ENCODE measurements around the gene POLA1. TPM values are rescaled to one million over a fixed set of nuclear protein-coding genes. Genes with fewer than 3 reads are reported as not detected.

The POLA1 gene
- total RNA-seq, 2 donors from 2014 or later: 7.7 to 8.7 TPM

DNA sequence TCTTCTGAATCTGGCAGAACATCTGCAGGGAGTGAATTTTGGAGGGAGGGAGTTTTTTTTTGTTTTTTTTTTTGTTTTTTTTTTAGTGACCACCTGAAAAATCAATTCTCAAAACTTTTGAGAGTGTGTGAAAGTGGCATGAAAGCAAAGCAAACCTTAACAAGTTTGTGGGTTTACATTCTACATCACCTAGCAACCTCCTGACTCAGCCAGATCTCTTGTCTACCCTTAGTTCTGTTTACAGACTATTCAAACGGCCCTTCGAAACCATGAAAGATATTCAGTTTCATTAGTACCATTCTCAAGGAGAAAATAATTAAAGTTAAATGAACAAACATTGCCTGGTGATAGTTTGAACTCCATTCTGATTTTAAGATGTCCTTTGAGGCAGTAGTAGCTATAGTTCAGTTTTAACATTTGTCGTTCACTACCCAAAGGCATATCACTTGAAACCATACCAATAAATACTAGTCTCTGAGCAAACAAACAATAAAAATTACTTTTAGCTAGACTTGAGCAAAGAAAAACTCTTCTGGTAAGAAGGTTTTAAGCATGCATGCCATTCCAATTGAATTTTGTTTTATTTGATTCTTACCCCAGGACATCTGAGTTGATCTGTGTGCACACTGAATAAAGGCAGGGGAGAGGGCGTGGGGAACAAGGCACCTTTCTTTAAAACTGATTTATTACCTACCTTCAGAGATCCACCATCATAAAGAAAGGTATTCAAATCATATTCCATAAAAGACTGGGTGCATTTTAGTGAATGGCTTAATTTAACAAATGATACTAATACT lies 184.3 kb downstream of the POLA1 start:
- no peak overlapping the region for H3K27ac Mint-ChIP-seq

DNA sequence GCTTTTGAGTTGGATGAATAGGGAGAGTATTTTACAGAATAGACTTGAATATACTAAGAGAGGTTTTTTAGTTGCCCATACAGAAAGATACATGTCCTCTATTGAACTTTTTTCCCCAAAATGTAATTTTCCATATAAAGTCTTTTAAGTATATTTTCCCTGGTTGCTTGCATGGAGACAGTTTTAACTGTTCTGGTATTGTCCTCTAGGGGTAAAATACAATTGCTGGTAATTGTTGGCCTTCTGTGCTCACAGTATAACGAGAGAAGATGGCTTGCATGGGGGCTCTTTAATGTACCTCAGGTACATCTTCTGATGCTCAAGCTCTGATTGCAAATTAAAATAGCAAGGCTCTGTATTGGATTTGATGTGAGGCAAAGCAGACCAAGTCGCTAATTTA lies 186.0 kb downstream of the POLA1 start:
- Mint-ChIP-seq H3K4me1 (peaks cover 3% of the 10 kb centered on the region), H3K4me3 (no peak overlapping the region), H3K36me3 (ENCODE audit: low read depth) (peaks cover 3% of the 10 kb centered on the region), H3K27me3 (no peaks in the 10 kb centered on the region), H3K27ac (no peak overlapping the region)
- no peak for DNase-seq
- ATAC-seq: no peak
- H3K9me3 ChIP-seq (ENCODE audit: control insufficient read depth, low read length, poor library complexity, severe bottlenecking): no peaks in the 10 kb centered on the region

More for the DNA sequence above, 184.3 kb downstream of the POLA1 start:
- no peak for DNase-seq
- no peak overlapping the region for H3K4me3 Mint-ChIP-seq
- no peaks in the 10 kb centered on the region for H3K9me3 ChIP-seq (ENCODE audit: control insufficient read depth, low read length, poor library complexity, severe bottlenecking)
- no peaks in the 10 kb centered on the region for H3K27me3 Mint-ChIP-seq
- peaks cover 3% of the 10 kb centered on the region for H3K36me3 Mint-ChIP-seq (ENCODE audit: low read depth)
- H3K4me1 Mint-ChIP-seq: peaks cover 3% of the 10 kb centered on the region
- no peak for ATAC-seq

DNA sequence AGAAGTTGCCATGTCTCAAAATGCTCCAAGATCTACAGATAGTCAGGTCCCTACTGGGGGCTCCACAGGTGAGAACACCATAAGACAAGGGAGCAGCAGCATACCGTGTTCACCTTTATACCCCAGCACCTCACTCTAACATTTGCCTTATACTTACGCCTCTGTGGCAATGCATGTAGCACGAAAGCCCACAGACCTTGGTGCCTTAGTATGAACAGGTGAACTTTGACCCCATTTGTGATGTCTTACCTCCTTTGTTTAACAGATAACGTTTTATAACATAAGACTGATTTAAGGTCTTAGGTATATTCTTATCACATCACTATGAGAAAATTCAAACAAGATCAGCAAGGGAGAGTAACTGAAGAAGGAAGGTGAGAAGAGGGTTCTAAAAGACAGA lies 193.2 kb downstream of the POLA1 start:
- Mint-ChIP-seq H3K36me3 (ENCODE audit: low read depth) (peaks cover 2% of the 10 kb centered on the region), H3K4me3 (no peak overlapping the region), H3K27ac (no peak overlapping the region), H3K27me3 (no peaks in the 10 kb centered on the region), H3K4me1 (peaks cover 2% of the 10 kb centered on the region)
- ATAC-seq (no peak), DNase-seq (no peak)
- no peaks in the 10 kb centered on the region for H3K9me3 ChIP-seq (ENCODE audit: control insufficient read depth, low read length, poor library complexity, severe bottlenecking)

DNA sequence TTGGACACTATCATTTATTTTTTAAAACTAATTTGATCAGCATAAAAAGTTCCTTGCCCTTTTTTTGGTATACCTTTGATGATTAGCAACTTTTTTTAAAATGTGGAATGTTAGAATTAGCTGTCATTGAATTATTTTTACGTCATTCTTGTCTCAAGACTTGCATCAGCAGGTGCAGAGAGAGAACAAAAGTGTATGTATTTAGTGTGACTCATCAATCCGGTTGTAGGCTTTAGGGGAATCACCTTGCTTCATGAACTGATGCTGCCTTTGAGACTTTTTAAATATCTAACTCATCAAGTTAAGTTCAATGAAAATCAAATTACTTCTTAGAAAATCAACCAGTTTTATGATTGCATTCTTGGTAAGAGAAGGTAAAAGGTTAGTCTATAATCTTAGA lies 197.0 kb downstream of the POLA1 start:
- H3K4me1 Mint-ChIP-seq: no peaks in the 10 kb centered on the region
- H3K27ac Mint-ChIP-seq: no peak overlapping the region
- H3K9me3 ChIP-seq (ENCODE audit: control insufficient read depth, low read length, poor library complexity, severe bottlenecking): no peaks in the 10 kb centered on the region
- H3K4me3 Mint-ChIP-seq: no peak overlapping the region
- DNase-seq (no peak), ATAC-seq (no peak)
- H3K27me3 Mint-ChIP-seq: no peaks in the 10 kb centered on the region
- H3K36me3 Mint-ChIP-seq (ENCODE audit: low read depth): peaks cover 2% of the 10 kb centered on the region

DNA sequence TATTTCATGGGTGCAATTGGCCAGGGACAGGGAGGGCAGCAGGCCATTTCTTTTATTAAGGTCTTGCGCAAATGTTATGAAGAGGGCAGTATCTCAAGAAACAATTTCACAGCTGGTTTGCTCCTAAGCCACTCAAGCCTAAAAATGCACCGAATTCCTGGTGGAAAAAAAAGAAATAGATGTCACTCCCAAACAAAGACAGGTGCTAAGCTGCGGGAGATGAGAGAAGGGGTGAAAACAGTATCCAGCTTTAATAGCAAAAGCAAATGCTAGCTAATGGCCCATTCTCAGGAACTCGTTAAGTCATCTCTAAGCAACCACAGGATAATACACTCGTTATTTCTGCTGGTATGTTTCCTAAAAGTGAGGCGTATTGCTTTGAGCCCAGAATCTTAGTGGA lies 205.7 kb downstream of the POLA1 start:
- H3K4me3 Mint-ChIP-seq: no peak overlapping the region
- no peaks in the 10 kb centered on the region for H3K9me3 ChIP-seq (ENCODE audit: control insufficient read depth, low read length, poor library complexity, severe bottlenecking)
- no peaks in the 10 kb centered on the region for H3K36me3 Mint-ChIP-seq (ENCODE audit: low read depth)
- no peak for DNase-seq
- no peaks in the 10 kb centered on the region for H3K27me3 Mint-ChIP-seq
- no peak for ATAC-seq
- no peak overlapping the region for H3K27ac Mint-ChIP-seq
- H3K4me1 Mint-ChIP-seq: no peaks in the 10 kb centered on the region

DNA sequence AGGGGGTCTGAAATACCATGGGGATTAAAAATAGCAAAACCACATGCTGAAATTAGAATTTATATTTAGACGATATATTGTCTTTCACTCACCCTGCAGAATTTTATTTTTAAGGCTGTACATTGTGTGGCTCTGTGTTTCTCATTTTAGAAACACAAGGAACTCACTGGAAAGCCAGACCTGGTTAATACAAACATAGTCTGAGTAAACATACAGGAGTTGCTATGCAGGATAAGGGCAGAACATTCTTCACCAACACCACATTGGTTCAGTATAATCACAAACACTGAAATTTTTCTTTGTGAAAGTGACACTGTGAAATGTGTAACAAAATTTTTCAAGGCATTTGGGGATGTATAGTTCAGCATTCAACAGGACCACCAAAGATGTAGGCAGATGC lies 206.5 kb downstream of the POLA1 start:
- ATAC-seq (no peak), DNase-seq (no peak)
- Mint-ChIP-seq H3K27ac (no peak overlapping the region), H3K36me3 (ENCODE audit: low read depth) (no peaks in the 10 kb centered on the region), H3K27me3 (no peaks in the 10 kb centered on the region), H3K4me1 (no peaks in the 10 kb centered on the region), H3K4me3 (no peak overlapping the region)
- H3K9me3 ChIP-seq (ENCODE audit: control insufficient read depth, low read length, poor library complexity, severe bottlenecking): no peaks in the 10 kb centered on the region

DNA sequence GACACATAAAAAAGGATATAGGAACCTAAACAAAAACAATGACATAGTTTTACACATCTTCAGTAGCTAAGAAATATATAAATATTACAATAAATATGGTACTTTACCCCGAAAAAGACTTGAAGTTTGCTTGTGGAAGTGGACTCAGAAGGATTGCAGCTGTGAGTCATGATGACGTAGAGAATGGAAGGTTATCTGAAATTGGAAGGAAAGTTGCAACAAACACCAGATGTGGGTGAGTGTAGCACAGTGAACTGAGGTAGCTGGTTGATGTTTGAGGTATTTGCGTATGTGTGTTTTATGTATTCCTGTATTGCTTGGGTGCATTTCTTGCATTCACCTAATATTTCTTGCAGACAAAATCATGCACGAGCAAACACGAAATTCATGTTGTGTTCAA lies 209.1 kb downstream of the POLA1 start:
- no peak overlapping the region for H3K27ac Mint-ChIP-seq
- ATAC-seq (no peak), DNase-seq (no peak)
- H3K27me3 Mint-ChIP-seq: no peaks in the 10 kb centered on the region
- no peaks in the 10 kb centered on the region for H3K36me3 Mint-ChIP-seq (ENCODE audit: low read depth)
- no peak overlapping the region for H3K4me3 Mint-ChIP-seq
- no peaks in the 10 kb centered on the region for H3K9me3 ChIP-seq (ENCODE audit: control insufficient read depth, low read length, poor library complexity, severe bottlenecking)
- no peaks in the 10 kb centered on the region for H3K4me1 Mint-ChIP-seq

DNA sequence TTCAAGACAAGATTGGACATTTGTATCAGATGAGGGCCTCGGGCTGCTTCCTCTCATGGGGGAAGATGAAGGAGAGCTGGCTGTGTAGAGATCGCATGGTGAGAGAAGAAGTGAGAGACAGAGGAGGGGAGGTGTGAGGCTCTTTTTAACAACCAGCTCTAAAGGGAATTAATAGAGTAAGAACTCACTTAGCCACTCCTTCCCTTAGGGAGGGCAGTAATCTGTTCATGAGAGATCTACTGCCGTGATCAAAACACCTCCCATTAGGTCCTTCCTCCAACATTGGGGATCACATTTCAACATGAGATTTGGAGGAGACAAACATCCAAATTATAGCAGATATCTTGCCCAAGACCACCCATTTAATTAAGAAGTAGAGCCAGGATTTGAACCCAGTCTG lies 225.0 kb downstream of the POLA1 start:
- H3K9me3 ChIP-seq (ENCODE audit: control insufficient read depth, low read length, poor library complexity, severe bottlenecking): no peaks in the 10 kb centered on the region
- Mint-ChIP-seq H3K36me3 (ENCODE audit: low read depth) (no peaks in the 10 kb centered on the region), H3K4me3 (no peak overlapping the region), H3K4me1 (no peaks in the 10 kb centered on the region), H3K27me3 (no peaks in the 10 kb centered on the region), H3K27ac (no peak overlapping the region)
- ATAC-seq (no peak), DNase-seq (no peak)

DNA sequence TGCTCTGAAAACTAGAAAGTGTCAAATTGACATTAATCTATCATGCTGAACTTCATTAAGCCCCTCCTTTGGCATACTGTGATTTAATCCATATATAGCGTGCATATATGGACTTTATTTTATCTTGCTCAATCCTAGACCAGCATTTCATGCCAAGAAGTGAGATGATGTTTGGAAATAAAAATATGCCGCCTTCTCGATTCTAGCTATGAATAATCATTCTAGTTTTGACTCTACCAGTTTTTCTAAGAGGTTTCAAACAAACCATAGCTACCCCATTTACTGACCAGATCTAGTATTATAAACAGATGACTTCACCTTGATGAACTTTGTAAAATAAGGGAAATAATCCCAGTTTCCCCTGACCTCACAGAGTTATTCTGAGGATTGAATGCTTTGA lies 227.1 kb downstream of the POLA1 start:
- H3K9me3 ChIP-seq (ENCODE audit: control insufficient read depth, low read length, poor library complexity, severe bottlenecking): no peaks in the 10 kb centered on the region
- Mint-ChIP-seq H3K27me3 (no peaks in the 10 kb centered on the region), H3K36me3 (ENCODE audit: low read depth) (no peaks in the 10 kb centered on the region), H3K4me1 (peaks cover 4% of the 10 kb centered on the region), H3K4me3 (no peak overlapping the region), H3K27ac (no peak overlapping the region)
- DNase-seq (no peak), ATAC-seq (no peak)

DNA sequence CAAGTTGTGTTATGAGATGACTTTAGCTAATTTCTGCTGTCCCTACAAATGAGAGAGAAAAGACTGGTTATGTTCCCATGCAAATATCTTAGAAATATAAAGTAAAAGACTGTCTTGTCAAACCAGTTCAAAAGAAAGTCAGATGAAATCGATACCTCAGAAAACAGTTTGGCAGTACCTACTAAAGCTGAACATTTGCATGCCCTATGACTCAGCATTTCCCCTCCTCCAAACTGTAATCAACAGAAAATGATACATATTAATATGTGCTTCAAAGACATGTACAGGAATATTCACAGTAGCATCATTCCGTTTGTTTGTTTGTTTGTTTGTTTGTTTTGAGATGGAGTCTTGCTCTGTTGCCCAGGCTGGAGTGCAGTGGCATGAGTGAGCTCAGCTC lies 231.7 kb downstream of the POLA1 start:
- H3K9me3 ChIP-seq (ENCODE audit: control insufficient read depth, low read length, poor library complexity, severe bottlenecking): no peaks in the 10 kb centered on the region
- DNase-seq: no peak
- H3K27ac Mint-ChIP-seq: no peak overlapping the region
- ATAC-seq: no peak
- no peaks in the 10 kb centered on the region for H3K27me3 Mint-ChIP-seq
- no peaks in the 10 kb centered on the region for H3K36me3 Mint-ChIP-seq (ENCODE audit: low read depth)
- H3K4me1 Mint-ChIP-seq: peaks cover 4% of the 10 kb centered on the region
- no peak overlapping the region for H3K4me3 Mint-ChIP-seq

DNA sequence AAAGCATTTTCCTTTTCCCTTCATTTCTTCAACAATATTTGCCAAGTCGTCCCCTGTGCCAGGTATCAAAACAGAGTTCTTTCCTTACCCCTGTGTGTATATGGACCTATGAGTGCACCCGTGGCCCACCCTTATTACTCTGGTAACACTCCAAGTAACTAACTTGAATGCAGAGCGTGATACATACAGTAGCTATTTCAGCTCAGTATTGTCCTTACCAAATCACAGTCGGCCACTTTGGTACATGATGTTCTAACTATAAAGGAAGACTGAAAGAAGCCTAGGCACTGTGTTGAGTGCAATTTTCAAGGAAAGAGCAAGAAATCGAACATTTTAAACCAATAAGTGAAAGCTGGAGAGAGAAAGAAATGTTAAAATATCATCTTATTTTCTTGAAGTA lies 233.7 kb downstream of the POLA1 start:
- peaks cover 4% of the 10 kb centered on the region for H3K4me1 Mint-ChIP-seq
- H3K36me3 Mint-ChIP-seq (ENCODE audit: low read depth): no peaks in the 10 kb centered on the region

DNA sequence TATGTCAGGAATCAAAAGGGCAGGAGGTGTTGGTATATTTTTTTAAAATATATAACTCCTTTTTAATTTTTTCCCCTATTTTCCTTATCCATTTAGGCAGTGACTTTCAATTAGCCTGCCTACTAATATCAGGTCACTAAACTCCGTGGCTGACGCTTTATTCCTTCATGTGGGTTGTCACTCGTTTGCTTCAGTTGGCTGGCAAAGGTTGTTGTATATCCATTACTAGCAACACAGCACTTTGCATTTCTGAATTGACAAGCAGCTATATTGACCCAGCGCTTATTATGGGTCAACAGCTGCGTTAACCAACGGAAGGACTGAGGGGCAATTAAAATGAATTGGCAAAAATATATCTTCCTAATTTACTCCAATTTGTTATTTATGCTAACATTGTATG lies 234.4 kb downstream of the POLA1 start:
- H3K9me3 ChIP-seq (ENCODE audit: control insufficient read depth, low read length, poor library complexity, severe bottlenecking): no peaks in the 10 kb centered on the region
- Mint-ChIP-seq H3K4me3 (no peak overlapping the region), H3K36me3 (ENCODE audit: low read depth) (no peaks in the 10 kb centered on the region), H3K27ac (no peak overlapping the region), H3K27me3 (no peaks in the 10 kb centered on the region), H3K4me1 (peaks cover 4% of the 10 kb centered on the region)
- DNase-seq: no peak
- no peak for ATAC-seq

More for the DNA sequence above, 233.7 kb downstream of the POLA1 start:
- ATAC-seq (no peak), DNase-seq (no peak)
- Mint-ChIP-seq H3K4me3 (no peak overlapping the region), H3K27me3 (no peaks in the 10 kb centered on the region), H3K27ac (no peak overlapping the region)
- no peaks in the 10 kb centered on the region for H3K9me3 ChIP-seq (ENCODE audit: control insufficient read depth, low read length, poor library complexity, severe bottlenecking)

DNA sequence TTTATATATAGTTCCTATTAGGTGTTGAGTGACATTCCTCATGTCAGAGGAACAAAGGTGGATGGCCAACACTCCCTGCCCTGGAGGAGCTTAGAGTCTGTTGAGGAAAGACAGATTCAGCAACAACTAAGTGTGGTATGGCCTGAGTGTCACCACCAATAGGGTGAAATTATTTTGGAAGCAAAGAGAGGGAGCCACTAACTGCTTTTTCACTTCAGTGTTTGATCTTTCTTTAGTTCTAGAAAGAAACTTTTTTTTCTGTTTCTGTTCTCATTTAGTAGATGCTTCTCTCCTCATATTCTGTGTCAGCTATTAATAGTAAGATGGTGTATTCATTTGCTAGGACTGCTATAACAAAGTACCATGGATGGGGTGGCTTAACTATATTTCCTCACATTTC lies 240.6 kb downstream of the POLA1 start:
- no peak for DNase-seq
- H3K36me3 Mint-ChIP-seq (ENCODE audit: low read depth): no peaks in the 10 kb centered on the region
- no peaks in the 10 kb centered on the region for H3K27me3 Mint-ChIP-seq
- no peaks in the 10 kb centered on the region for H3K9me3 ChIP-seq (ENCODE audit: control insufficient read depth, low read length, poor library complexity, severe bottlenecking)
- no peaks in the 10 kb centered on the region for H3K4me1 Mint-ChIP-seq
- no peak for ATAC-seq
- H3K4me3 Mint-ChIP-seq: no peak overlapping the region
- H3K27ac Mint-ChIP-seq: no peak overlapping the region

DNA sequence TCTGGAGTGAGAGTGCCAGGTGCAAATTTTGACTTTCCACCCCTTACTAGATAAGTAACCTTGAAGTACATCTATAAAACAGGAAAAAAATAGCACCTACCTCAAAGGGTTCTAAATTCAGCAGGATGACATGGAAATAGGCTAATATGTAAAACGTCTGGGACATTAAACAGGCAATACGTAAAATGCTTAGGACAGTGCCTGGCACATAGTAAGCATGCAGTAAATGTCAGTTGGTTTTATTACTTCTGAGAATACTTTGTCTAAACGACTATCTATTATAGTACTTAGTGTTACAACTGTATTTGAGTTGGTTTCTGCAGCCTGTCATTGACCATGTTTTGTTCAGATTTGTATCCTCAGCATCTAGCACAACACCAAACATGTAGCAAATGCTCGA lies 251.3 kb downstream of the POLA1 start:
- DNase-seq (no peak), ATAC-seq (no peak)
- H3K9me3 ChIP-seq (ENCODE audit: control insufficient read depth, low read length, poor library complexity, severe bottlenecking): no peaks in the 10 kb centered on the region
- H3K4me1 Mint-ChIP-seq: no peaks in the 10 kb centered on the region
- no peak overlapping the region for H3K27ac Mint-ChIP-seq
- H3K27me3 Mint-ChIP-seq: no peaks in the 10 kb centered on the region
- H3K4me3 Mint-ChIP-seq: no peak overlapping the region
- H3K36me3 Mint-ChIP-seq (ENCODE audit: low read depth): no peaks in the 10 kb centered on the region
